HepG2 (cell line): Measurements from ENCODE around the gene EMP2. TPM values are rescaled to one million over a fixed set of nuclear protein-coding genes. Genes with fewer than 3 reads are reported as not detected.

Source experiments
- ATAC-seq: fragments of 200-7000 bp; cut with Tn5 transposase; 3 replicates; pipeline ENCODE4 v1.9.1; 2020; ENCODE audit warnings: mild to moderate bottlenecking, moderate library complexity
- BruUV-seq: library from RNA; stranded (reverse); fragments of 400-500 nt; replicated peaks from 2 replicates; lab custom pipeline; 2021; lab: Mats Ljungman, UMichigan
- CTCF ChIA-PET: fragments of 300-600 bp; formaldehyde crosslinking; extraction: SDS; loops from one replicate; lab custom pipeline; 2021; ENCODE audit warnings: low total read pairs, inconsistent platforms, low intra/inter-chr PET ratio; lab: Yijun Ruan, JAX
- POLR2A ChIA-PET: fragments of 350-600 bp; sonication (Branson Sonifier 250); formaldehyde crosslinking; loops from one replicate; lab custom pipeline; 2020; ENCODE audit warnings: antibody characterized with exemption, inconsistent platforms; lab: Yijun Ruan, JAX
- DNase-seq: peaks from one replicate; pipeline ENCODE4 v3.0.0-alpha.2; 2015; ENCODE audit warnings: low spot score
- FAIRE-seq: peaks from 3 replicates; lab custom pipeline; 2011; peaks lifted over from hg19 to GRCh38; lab: Jason Lieb, UNC
- H2AFZ ChIP-seq: one replicate; pipeline ENCODE4 v1.6.1; 2011; ENCODE audit warnings: low read length, inconsistent platforms
- H3K27ac ChIP-seq: fragments of 300-600 bp; 3 replicates; pipeline ENCODE4 v1.8.0; 2011; ENCODE audit warnings: mixed run types, mild to moderate bottlenecking, mixed read lengths, low read length, inconsistent platforms; ENCODE audit not compliant: insufficient read depth; ENCODE audit errors: extremely low read length
- H3K27me3 ChIP-seq, 2 experiments: fragments of 200-600 bp in 1 of 2; 2 replicates in 1 of 2; 3 replicates in 1 of 2; pipeline versions ENCODE4 v1.6.0 to v1.8.0; 2011; ENCODE audit warnings: low read length in 2 of 2, mild to moderate bottlenecking in 2 of 2, moderate library complexity in 2 of 2, inconsistent platforms in 1 of 2; ENCODE audit not compliant: insufficient read depth in 2 of 2, control insufficient read depth in 1 of 2
- H3K36me3 ChIP-seq, 2 experiments: fragments of 200-600 bp in 1 of 2; replicated peaks in 1 of 2; 2 replicates in 1 of 2; 3 replicates in 1 of 2; pipeline versions ENCODE4 v1.5.1 to v1.8.0; 2011; ENCODE audit warnings: low read length in 2 of 2, inconsistent platforms in 1 of 2; ENCODE audit not compliant: insufficient read depth in 2 of 2, control insufficient read depth in 1 of 2
- H3K4me1 ChIP-seq: 2 replicates; pipeline ENCODE4 v1.5.1; 2012; ENCODE audit warnings: low read length, inconsistent platforms; ENCODE audit not compliant: insufficient read depth
- H3K4me2 ChIP-seq: 2 replicates; pipeline ENCODE4 v1.6.0; 2011; ENCODE audit warnings: low read depth, low read length, inconsistent platforms
- H3K4me3 ChIP-seq, 3 experiments: fragments of 200-600 bp in 1 of 3; sonication (generic), shearing (Covaris generic) in 1 of 3; replicated peaks in 1 of 3; 2 replicates each; pipeline ENCODE4 v1.5.1; 2011 to 2016; ENCODE audit warnings: low read length in 3 of 3, inconsistent platforms in 2 of 3, low read depth in 2 of 3, mild to moderate bottlenecking in 2 of 3, control low read depth in 1 of 3, mixed read lengths in 1 of 3; ENCODE audit not compliant: insufficient read depth in 1 of 3
- H3K79me2 ChIP-seq: one replicate; pipeline ENCODE4 v1.6.1; 2011; ENCODE audit warnings: low read length, inconsistent platforms; ENCODE audit not compliant: insufficient read depth
- H3K9ac ChIP-seq: 2 replicates; pipeline ENCODE4 v1.6.0; 2011; ENCODE audit warnings: mild to moderate bottlenecking, low read depth, low read length, inconsistent platforms; ENCODE audit not compliant: insufficient read depth
- H3K9me3 ChIP-seq: 2 replicates; pipeline ENCODE4 v1.5.1; 2012; ENCODE audit warnings: mild to moderate bottlenecking, low read length
- H4K20me1 ChIP-seq: 2 replicates; pipeline ENCODE4 v1.6.0; 2011; ENCODE audit warnings: inconsistent platforms, mild to moderate bottlenecking, low read length, moderate library complexity; ENCODE audit not compliant: insufficient read depth
- CHCHD3 ChIP-seq: sonication (generic); formaldehyde crosslinking; IDR thresholded peaks from 2 replicates; pipeline ENCODE4 v1.8.0; 2022; ENCODE audit warnings: mild to moderate bottlenecking, missing genetic modification reagents, moderate library complexity
- PHB2 ChIP-seq: fragments of 450-650 bp; IDR thresholded peaks from 2 replicates; pipeline ENCODE4 v1.6.1; 2018; ENCODE audit not compliant: partially characterized antibody
- PRMT3 ChIP-seq: sonication (generic); formaldehyde crosslinking; IDR thresholded peaks from 2 replicates; pipeline ENCODE4 v1.8.1; 2022; ENCODE audit warnings: low read depth, mild to moderate bottlenecking, moderate library complexity, missing genetic modification reagents, borderline replicate concordance
- RARG ChIP-seq: sonication (generic); formaldehyde crosslinking; IDR thresholded peaks from 2 replicates; pipeline ENCODE4 v1.4.0; 2020; ENCODE audit warnings: low read depth, mild to moderate bottlenecking, missing genetic modification reagents
- SPEN ChIP-seq: sonication (generic); formaldehyde crosslinking; IDR thresholded peaks from 2 replicates; pipeline ENCODE4 v1.5.1; 2020; ENCODE audit warnings: low read depth, mild to moderate bottlenecking, missing genetic modification reagents
- ZFP36L1 ChIP-seq: sonication (generic); formaldehyde crosslinking; IDR thresholded peaks from 2 replicates; pipeline ENCODE4 v1.8.0; 2022; ENCODE audit warnings: mild to moderate bottlenecking, missing genetic modification reagents, moderate library complexity
- ZFX ChIP-seq: sonication (generic); formaldehyde crosslinking; IDR thresholded peaks from 2 replicates; pipeline ENCODE4 v1.4.0; 2020; ENCODE audit warnings: mild to moderate bottlenecking, low read depth, missing genetic modification reagents, moderate library complexity
- ZNF253 ChIP-seq: sonication (generic); formaldehyde crosslinking; IDR thresholded peaks from 2 replicates; pipeline ENCODE4 v1.8.0; 2022; ENCODE audit warnings: mild to moderate bottlenecking, missing genetic modification reagents, borderline replicate concordance
- ZNF781 ChIP-seq: sonication (generic); formaldehyde crosslinking; IDR thresholded peaks from 2 replicates; pipeline ENCODE4 v1.5.1; 2020; ENCODE audit warnings: borderline replicate concordance, mild to moderate bottlenecking, missing genetic modification reagents; ENCODE audit errors: not compliant biosample characterization
- ZNF788 ChIP-seq: sonication (generic); formaldehyde crosslinking; IDR thresholded peaks from 2 replicates; pipeline ENCODE4 v1.5.0; 2020; ENCODE audit warnings: mild to moderate bottlenecking, missing genetic modification reagents, borderline replicate concordance
- ZNF792 ChIP-seq: IDR thresholded peaks from 2 replicates; pipeline ENCODE4 v1.6.1; 2016
- ZNF839 ChIP-seq: sonication (generic); formaldehyde crosslinking; IDR thresholded peaks from 2 replicates; pipeline ENCODE4 v1.4.0; 2020; ENCODE audit warnings: missing genetic modification reagents, mild to moderate bottlenecking, borderline replicate concordance
- WGBS: methylation state at CpG from one replicate; pipeline ENCODE4 v1.1.6; 2017; ENCODE audit warnings: low lambda C conversion rate; 5-methylcytosine and 5-hydroxymethylcytosine counted together
- in situ Hi-C: cut with HindIII; loops from 2 replicates; pipeline ENCODE4 v1.10.0; 2017; ENCODE audit warnings: low pct_unique_long_range_greater_than_20kb; ENCODE audit not compliant: extremely low pct_ligation_motif_present
- intact Hi-C: fragments of 100-400 bp; cut with micrococcal nuclease; formaldehyde crosslinking; loops from one replicate; pipeline ENCODE4 v1.10.0; 2022; ENCODE audit not compliant: unreplicated experiment
- polyA plus RNA-seq, 8 experiments: library from polyadenylated mRNA; depleted of rRNA in 3 of 8; stranded (reverse) in 7 of 8; unstranded in 1 of 8; fragments of >200 nt; fragmentation: Illumina TruSeq in 4 of 8; extraction: Trizol in 4 of 8; gene quantifications; 2 replicates each; pipeline versions ENCODE4 v1.2.1 to v1.2.3, GENCODE V29; 2011 to 2016; ENCODE audit warnings: low read depth in 4 of 8, missing spikeins in 1 of 8, mixed read lengths in 1 of 8; ENCODE audit not compliant: insufficient read depth in 1 of 8
- total RNA-seq, 5 experiments: library from RNA; depleted of rRNA; stranded (reverse); fragments of >200 nt; fragmentation: Illumina TruSeq; extraction: Trizol; gene quantifications; 2 replicates each; pipeline ENCODE4 v1.2.3, GENCODE V29; 2016; ENCODE audit warnings: low read depth in 1 of 5
- TF ChIP-seq, protein P1 (sequence below): sonication (generic); formaldehyde crosslinking; IDR thresholded peaks from 2 replicates; pipeline ENCODE4 v1.5.1; 2020; ENCODE audit warnings: mild to moderate bottlenecking, missing genetic modification reagents, moderate library complexity
- TF ChIP-seq, protein P2 (sequence below): sonication (generic); formaldehyde crosslinking; IDR thresholded peaks from 2 replicates; pipeline ENCODE4 v1.9.0; 2022; ENCODE audit warnings: missing genetic modification reagents, mild to moderate bottlenecking, borderline replicate concordance
- TF ChIP-seq, protein P3 (sequence below): sonication (generic); formaldehyde crosslinking; IDR thresholded peaks from 2 replicates; pipeline ENCODE4 v1.4.0; 2020; ENCODE audit warnings: low read depth, mild to moderate bottlenecking, missing genetic modification reagents

The EMP2 gene
- total and polyA plus RNA-seq, 2 of the 13 experiments (the other 11 are each of a cell fraction or from before 2014, with no cell fraction given) = 24.6 to 91.2 TPM

DNA sequence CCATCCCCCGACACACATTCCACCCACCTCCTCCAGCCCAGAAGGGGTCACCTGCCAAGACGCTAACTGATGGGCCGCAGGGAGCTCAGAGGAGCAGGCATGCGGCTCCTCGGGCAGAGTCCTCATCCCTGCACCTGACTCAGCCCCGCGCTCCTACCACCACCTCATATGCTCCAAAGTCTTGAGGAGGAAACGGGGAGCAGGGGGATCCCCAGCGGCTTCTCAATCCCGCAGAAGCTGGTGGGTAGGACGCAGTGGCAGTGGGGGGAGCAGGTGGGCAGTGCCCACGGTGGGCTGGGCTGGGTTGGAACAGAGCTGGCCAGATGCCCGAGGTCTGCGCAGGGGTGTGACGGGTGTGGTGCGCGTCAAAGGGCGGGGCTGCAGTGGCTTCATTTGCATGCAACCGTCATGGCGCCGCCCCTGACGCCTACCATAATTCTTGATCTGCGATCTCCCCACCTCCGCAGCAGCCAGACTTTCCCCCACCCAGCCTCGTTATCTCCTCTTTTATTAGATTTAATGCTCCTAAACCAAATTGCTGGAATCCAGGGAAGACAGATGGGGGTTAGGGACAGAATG, 39.0 kb upstream of the EMP2 start (continued):
- TF ChIP-seq CHCHD3 = no peak
- TF ChIP-seq RARG (CRISPR knock-in tag) = no peak
- TF ChIP-seq ZFP36L1 (CRISPR knock-in tag) = no peak
- no peak for TF ChIP-seq PHB2
- no peak for TF ChIP-seq ZNF788 (CRISPR knock-in tag)

DNA sequence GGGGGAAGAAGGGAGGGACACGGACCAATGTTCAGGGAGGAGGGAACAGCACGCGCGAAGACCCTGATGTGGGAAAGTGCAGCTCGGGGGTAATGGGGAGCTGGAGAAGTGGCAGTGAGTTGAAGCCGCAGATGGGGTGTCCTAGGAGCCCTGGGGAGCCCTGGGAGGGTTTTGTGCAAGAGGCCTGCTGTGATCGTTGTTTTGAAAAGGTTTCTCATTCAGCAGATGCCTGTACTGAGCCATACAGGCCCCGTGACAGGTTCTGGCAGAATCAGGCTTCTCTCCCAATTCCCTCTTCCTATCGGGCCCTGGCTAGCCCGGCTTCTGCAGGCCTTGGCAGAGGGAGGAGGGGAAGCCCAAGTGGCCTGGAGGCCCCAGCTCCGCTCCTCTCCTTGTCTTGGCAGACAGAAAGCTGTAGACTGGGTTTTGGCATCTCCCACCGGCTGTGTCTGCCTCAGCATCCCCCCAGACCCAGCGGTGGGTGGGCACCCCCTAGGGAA, 38.4 kb upstream of the EMP2 start:
- POLR2A ChIA-PET = interaction anchor here (1.6 kb wide), 1 partner anchor 98 kb away, joined by 3 read pairs; no protein-coding TSS in a partner anchor
- peak overlapping the region; percentile 89 for H3K4me2 ChIP-seq
- TF ChIP-seq, protein P1, sequence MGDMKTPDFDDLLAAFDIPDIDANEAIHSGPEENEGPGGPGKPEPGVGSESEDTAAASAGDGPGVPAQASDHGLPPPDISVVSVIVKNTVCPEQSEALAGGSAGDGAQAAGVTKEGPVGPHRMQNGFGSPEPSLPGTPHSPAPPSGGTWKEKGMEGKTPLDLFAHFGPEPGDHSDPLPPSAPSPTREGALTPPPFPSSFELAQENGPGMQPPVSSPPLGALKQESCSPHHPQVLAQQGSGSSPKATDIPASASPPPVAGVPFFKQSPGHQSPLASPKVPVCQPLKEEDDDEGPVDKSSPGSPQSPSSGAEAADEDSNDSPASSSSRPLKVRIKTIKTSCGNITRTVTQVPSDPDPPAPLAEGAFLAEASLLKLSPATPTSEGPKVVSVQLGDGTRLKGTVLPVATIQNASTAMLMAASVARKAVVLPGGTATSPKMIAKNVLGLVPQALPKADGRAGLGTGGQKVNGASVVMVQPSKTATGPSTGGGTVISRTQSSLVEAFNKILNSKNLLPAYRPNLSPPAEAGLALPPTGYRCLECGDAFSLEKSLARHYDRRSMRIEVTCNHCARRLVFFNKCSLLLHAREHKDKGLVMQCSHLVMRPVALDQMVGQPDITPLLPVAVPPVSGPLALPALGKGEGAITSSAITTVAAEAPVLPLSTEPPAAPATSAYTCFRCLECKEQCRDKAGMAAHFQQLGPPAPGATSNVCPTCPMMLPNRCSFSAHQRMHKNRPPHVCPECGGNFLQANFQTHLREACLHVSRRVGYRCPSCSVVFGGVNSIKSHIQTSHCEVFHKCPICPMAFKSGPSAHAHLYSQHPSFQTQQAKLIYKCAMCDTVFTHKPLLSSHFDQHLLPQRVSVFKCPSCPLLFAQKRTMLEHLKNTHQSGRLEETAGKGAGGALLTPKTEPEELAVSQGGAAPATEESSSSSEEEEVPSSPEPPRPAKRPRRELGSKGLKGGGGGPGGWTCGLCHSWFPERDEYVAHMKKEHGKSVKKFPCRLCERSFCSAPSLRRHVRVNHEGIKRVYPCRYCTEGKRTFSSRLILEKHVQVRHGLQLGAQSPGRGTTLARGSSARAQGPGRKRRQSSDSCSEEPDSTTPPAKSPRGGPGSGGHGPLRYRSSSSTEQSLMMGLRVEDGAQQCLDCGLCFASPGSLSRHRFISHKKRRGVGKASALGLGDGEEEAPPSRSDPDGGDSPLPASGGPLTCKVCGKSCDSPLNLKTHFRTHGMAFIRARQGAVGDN (CRISPR knock-in tag) = peak; percentile 70
- TF ChIP-seq ZFX (CRISPR knock-in tag) (0 out of 2 replicates have a peak, but pooled peaks have one; percentile 23), ZNF781 (CRISPR knock-in tag) (no peak), ZNF839 (CRISPR knock-in tag) (no peak), ZNF792 (no peak), ZNF253 (CRISPR knock-in tag) (0 out of 2 replicates have a peak, but pooled peaks have one; percentile 61), PRMT3 (CRISPR knock-in tag) (no peak), SPEN (CRISPR knock-in tag) (0 out of 2 replicates have a peak, but pooled peaks have one; percentile 19)
- TF ChIP-seq, protein P2, sequence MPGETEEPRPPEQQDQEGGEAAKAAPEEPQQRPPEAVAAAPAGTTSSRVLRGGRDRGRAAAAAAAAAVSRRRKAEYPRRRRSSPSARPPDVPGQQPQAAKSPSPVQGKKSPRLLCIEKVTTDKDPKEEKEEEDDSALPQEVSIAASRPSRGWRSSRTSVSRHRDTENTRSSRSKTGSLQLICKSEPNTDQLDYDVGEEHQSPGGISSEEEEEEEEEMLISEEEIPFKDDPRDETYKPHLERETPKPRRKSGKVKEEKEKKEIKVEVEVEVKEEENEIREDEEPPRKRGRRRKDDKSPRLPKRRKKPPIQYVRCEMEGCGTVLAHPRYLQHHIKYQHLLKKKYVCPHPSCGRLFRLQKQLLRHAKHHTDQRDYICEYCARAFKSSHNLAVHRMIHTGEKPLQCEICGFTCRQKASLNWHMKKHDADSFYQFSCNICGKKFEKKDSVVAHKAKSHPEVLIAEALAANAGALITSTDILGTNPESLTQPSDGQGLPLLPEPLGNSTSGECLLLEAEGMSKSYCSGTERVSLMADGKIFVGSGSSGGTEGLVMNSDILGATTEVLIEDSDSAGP (CRISPR knock-in tag) = peak; percentile 38; the same call in 1 of the 2 replicates
- TF ChIP-seq, protein P3, sequence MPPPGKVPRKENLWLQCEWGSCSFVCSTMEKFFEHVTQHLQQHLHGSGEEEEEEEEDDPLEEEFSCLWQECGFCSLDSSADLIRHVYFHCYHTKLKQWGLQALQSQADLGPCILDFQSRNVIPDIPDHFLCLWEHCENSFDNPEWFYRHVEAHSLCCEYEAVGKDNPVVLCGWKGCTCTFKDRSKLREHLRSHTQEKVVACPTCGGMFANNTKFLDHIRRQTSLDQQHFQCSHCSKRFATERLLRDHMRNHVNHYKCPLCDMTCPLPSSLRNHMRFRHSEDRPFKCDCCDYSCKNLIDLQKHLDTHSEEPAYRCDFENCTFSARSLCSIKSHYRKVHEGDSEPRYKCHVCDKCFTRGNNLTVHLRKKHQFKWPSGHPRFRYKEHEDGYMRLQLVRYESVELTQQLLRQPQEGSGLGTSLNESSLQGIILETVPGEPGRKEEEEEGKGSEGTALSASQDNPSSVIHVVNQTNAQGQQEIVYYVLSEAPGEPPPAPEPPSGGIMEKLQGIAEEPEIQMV (CRISPR knock-in tag) = no peak

More for the DNA sequence above, 38.4 kb upstream of the EMP2 start:
- no peak for ATAC-seq
- Histone ChIP-seq H3K27ac (no peak overlapping the region), H2AFZ (peak overlapping the region; percentile 70), H3K36me3 (no peaks in the 10 kb centered on the region), H3K79me2 (no peaks in the 10 kb centered on the region), H3K4me1 (peaks cover 92% of the 10 kb centered on the region), H4K20me1 (no peaks in the 10 kb centered on the region), H3K9me3 (no peaks in the 10 kb centered on the region), H3K27me3 (no peaks in the 10 kb centered on the region), H3K9ac (peak overlapping the region; percentile 51; the same call in 1 of the 2 replicates), H3K4me3 (peak overlapping the region in 1 of 3 experiments; percentile 19; a peak in 1 of 6 replicates)
- in situ Hi-C loops (no loop called here), intact Hi-C loops (no loop called here)
- DNase-seq = no peak
- FAIRE-seq = no peak
- CTCF ChIA-PET = no interaction called here
- 24% methylated on average over 13 of the region's 13 CpGs for WGBS
- no TSS peak for BruUV-seq
